DMS153 treated with DMSO at 0.1 percent for 48 hours (cell line): ENCODE measurements around the gene RNF224.

ENCODE experiments used
- DNase-seq: peaks from one replicate; lab custom pipeline; 2025; ENCODE audit not compliant: unreplicated experiment; lab: John Stamatoyannopoulos, UW

RNF224 gene

GRCh38 chr9:137227054-137227852 is at the start of gene RNF224:
Gene RNF224, plus strand, starts transcription at chr9:137227502. Its CDS starts 834 bp downstream, at chr9:137228336.
- peak; percentile 49 for DNase-seq

DNA sequence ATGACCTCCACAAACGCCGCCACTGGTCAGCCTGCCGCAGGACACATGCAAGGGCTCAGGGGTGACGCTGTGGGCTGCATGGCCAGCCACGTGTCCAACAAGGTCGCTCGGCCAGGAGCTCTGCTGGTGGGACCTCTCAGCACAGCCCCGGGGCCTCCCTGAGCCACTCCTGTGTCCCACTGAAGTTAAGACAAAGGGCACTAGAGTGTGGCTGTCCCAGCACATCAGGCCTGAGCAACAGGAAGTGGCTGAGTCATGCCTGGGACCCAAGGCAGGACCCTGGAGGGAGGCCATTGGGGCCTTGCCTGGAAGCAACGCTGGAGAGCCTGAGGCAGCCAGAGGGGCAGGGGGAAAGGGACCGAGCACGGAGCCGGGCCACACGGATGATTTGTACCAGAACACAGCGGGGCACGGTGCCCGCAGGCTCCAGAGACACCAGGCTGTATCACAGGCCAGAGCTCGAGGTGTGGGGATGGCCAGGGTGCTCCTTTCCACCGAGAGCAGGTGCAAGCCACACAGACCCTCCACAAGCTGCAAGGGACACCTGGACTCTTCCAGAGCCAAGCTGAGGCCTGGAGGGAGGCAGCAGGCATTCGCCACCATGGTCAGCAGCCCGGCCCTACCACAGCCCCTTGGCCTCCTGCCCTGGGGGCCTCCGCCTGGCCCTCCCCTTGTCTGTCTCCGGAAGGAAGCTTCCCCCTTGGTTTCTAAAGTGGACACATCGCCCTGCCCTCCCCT is 48.9 kb upstream of the RNF224 start:
- DNase-seq = no peak

DNA sequence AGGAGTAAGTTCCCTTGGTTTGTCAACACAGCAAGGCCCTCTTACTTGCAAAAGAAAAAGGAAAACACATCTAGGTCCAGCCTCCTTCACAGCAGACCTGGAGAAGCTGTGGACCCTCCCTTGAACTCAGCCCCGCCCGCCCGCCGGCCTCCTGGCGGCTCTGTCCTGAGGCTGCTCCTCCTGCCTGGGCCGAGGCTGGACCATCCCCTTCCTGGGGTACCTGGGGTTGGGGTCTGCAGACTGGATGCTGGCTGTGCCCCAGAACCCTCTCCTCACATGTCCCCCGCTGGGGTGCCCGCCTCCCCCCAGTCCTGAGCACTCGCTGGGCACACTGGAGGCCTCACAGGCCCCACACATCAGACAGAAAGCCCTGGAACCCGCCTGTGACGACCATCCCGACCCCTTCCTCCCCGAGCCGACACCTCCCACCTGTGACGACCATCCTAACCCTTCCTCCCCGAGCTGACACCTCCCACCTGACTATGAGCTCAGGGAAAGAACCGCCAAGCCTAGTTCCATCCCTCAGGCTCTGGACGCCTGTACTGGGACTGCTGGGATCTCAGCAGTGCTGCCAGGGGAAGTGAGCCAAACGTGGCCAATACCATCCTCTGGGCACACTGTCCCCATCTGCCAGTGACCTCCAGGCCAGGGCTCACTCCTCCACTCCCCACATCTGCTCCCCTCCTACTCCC is 48.2 kb upstream of the RNF224 start:
- DNase-seq = no peak

DNA sequence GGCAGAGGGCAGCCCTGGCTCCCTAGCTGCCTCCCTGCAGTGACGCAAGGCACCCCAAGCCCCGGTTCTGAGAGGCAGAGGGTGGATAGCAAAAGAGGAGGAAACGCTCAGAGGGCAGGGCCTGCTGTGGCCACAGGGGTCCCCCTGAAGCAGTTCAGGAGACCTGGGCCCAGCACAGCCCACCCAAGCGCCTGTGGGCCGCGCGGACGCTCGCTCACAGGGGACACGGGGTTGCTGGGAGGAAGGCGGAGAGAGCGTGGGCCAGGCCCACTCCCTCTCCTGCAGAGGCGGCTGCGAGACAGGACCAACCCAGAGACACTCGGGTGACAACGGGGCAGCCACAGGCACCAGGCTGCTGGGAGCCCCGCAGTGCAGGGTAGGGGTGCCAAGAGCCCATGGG is 47.5 kb upstream of the RNF224 start:
- DNase-seq = no peak

- no peak for DNase-seq
Observed at GRCh38 chr9:137180491-137180890, 46.8 kb upstream of the RNF224 start.

- DNase-seq = no peak
Observed at GRCh38 chr9:137181680-137182079, 45.6 kb upstream of the RNF224 start.

- DNase-seq = no peak
Observed at GRCh38 chr9:137182836-137183235, 44.5 kb upstream of the RNF224 start.

- no peak for DNase-seq
Observed at GRCh38 chr9:137183980-137184595, 43.2 kb upstream of the RNF224 start.

DNA sequence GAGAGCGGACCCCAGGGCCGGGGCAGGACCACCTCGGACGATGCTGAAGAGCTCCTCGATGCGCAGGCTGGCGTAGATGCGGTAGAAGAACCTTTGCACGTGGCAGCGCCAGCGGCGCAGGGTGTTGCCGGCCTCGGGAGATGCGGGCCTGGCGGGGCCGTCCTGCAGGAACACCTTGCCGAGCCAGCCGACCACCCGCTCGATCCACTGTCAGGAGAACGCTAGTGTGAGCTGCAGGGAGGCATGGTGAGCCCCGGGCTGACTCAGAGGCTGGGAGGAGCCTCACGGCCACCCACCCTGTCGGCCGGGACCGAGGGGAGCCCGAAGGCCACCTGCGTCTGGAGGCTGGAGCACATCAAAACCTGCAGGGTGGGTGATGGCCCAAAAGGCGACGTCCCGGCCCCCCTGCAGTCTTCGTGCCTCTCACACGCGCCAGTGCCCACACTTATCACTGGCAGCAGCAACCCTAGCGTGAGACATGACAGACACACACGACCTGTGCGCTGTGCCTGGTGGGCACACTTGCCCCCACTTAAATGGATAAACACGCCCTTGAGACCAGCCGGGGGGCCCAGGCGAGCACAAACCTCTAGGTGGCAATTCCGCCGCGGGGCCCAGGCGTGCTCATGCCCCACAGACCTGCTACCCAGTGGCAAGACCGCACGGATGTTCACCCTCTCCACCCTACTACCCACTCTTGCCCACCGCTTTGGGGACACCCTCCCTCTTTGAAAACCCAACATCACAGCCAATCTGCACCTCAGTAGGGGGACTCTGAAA is 42.2 kb upstream of the RNF224 start:
- no peak for DNase-seq

DNA sequence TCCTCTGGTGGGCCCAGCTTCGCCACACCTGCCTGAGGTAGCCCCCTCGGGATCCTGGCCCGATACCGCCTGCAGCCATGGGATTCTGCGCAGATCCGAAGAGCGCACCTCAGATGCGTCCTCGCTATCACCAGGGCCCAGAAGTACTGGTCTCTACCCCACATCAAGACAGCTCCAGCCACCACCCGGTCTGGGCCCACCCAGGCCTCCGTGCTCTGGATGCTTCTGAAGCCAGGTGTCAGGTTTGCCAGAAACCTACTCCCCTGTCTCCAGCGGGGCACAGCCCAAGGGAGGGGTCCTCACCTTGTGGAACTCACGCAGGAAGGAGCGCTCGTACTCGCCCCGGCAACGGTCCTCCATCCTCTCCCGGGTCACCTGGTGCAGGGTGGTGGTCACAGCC is 41.4 kb upstream of the RNF224 start:
- DNase-seq = no peak

DNA sequence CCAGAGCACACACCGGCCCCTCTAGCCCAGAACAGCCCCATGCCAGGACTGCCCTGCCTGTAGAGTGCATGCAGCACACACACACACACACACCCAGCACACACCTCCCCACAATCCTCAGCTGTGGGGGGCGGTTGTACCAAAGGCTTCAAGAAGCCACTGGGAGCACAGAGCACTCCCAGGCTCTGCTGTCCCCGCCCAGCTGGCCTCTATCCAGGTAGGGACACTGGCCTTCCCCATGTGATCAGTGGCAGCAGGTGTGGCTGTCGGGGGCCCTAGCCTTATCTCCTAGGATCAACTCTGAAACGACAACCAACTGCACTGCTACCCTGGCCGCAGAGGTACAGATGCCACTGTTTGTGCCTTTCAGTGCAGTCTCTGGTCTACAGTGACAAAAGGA is 40.9 kb upstream of the RNF224 start:
- DNase-seq = no peak

GRCh38 chr9:137187386-137187785 is 39.9 kb upstream of the RNF224 start:
- DNase-seq = no peak

DNA sequence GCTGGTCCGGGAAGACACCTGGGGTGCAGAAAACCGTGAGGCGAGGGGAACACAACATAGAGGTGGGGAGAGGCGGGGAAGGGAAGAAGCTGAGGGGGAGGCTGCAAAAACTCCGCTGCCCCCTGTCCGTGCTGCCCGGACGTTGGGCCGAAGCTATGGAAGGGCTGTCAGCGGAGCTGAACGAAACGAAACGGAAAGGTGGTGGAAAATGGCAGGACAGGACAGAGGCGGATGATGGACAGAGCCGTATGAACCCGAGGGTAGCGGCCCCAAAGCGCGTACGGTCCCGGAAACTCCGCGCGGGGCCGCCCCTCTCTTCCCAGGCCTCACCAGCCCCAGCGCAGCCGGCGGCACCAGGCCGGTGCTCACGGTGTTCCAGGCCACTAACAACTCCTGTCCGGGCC is 39.2 kb upstream of the RNF224 start:
- DNase-seq = no peak

DNA sequence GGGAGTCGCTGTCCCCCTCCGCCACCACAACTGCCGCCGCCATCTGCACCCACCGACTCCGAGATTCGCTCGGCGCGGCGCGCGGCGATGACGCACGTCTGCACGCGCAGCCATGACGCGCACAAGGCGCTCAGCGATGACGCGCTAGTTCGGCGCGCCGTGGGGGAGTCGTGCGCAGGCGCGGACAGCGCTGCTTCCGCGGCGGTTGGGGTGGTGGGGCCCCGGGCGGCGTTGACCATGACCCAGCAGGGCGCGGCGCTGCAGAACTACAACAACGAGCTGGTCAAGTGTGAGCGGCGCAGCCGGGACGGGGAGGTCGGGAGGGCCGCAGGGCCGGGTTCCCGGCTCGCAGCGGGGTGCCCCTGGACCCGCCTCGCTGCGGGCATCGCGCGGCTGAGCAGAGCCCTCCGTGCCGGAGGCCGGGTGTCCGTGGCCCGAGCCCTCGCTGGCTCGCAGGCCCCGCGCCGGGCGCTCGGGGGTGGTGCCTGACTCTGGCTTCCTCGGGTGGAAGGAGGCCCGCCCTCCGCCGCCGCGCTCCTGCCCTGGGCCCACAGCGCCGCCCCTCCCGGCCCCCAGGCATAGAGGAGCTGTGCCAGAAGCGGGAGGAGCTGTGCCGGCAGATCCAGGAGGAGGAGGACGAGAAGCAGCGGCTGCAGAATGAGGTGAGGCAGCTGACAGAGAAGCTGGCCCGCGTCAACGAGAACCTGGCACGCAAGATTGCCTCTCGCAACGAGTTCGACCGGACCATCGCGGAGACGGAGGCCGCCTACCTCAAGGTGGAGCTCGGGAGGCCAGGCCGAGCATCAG is 38.6 kb upstream of the RNF224 start, which contains the start of the genes ANAPC2 and SSNA1:
ANAPC2 (minus strand) TSS at position 71 of the 807 bp plus-strand sequence; CDS start at position 43, 28 bp downstream.
SSNA1 (plus strand) TSS at position 187 of the 807 bp plus-strand sequence; CDS start at position 238, 51 bp downstream.
- peak; percentile 79 for DNase-seq

DNA sequence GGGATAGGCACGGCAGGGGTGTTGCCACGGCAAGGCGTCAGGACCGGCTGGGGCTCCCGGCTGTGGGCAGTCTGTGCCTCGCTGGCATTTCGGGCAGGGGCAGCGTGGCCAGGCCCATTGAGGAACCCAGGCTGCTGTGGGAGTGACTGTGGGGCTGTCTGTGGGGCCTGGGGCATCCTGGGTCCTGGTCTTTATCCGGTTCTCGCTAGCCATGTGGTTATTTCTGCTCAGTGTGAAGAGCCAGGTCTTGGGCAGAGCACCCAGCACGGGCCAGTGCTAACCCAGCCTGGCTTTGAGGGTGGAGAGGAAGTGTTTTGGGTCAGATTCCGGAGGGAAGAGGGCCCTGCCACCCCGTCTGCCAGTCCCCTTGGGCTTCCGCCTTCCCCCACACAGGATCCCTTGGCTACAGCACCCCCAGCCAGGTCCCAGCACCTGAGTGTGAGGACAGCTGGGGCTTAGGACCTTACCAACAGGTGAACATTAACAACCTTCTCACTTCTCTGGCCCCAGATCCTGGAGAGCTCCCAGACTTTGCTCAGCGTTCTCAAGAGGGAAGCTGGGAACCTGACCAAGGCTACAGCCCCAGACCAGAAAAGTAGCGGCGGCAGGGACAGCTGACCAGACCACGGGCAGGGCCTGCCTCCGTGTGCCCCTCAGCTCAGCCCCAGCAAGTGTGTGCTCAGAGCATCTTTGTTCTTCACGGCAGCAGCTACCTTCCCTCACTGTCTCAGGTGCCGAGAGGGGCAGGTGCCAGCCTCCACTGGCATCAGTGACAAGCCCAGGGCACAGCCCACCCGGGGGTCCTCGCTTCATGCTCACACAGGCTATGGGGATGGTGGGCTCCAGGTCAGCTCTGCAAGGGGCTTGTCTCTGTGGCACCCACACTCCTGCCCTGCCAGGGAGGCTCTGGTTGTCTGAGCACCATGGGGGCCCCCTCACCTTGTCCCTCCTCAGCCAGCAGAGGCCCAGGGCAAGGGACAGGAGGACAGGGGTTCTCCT is 37.7 kb upstream of the RNF224 start:
- DNase-seq = no peak

- no peak for DNase-seq
Observed at GRCh38 chr9:137190315-137190856, 36.9 kb upstream of the RNF224 start.

- no peak for DNase-seq
Observed at GRCh38 chr9:137191245-137191644, 36.1 kb upstream of the RNF224 start.
